ENCODE results near the gene IFNAR2.

Gene IFNAR2

DNA sequence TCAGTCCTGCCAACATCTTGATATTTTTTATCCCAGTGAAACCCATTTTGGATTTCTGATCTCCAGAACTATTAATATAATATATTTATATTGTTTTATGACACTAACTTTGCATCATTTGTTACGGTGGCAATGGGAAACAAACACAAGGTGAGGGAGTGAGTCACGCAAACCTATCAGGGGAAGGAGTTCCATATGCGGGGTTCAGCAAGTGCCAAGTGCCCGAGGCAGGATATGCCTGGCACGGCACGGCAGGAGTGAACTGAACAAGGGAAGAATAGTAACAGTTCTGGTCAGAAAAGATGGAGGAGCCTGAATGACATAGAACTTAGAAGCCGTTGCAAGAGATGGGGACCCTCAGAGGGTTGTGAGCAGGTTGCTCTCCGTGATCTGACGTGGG, 28.7 kb downstream of the IFNAR2 start:
- in situ Hi-C loops (cut with HindIII; ENCODE audit: low pct_ligation_motif_present, low pct_unique_long_range_greater_than_20kb, low sequenced_read_pairs): no loop called here
- DNase-seq: no peak

DNA sequence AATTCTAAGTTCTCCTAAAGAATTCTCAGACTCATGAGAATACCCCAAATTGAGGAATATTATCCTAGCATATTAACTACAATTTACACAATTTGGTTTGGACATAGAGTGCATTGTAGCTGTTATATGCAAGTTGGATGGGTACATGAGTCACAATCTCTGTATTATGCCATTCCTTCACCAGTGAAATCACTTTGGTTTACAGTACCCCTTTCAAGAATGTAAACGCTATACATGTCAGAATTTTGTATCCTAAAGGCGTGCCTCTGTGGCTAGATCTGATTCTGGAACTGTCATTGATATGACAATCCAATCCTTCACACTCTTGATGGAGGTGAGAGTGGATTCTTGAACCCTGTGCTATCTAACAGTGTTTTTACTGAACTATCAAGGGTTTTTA, 29.7 kb downstream of the IFNAR2 start:
- in situ Hi-C loops (cut with HindIII; ENCODE audit: low pct_ligation_motif_present, low pct_unique_long_range_greater_than_20kb, low sequenced_read_pairs): no loop called here
- no peak for DNase-seq

DNA sequence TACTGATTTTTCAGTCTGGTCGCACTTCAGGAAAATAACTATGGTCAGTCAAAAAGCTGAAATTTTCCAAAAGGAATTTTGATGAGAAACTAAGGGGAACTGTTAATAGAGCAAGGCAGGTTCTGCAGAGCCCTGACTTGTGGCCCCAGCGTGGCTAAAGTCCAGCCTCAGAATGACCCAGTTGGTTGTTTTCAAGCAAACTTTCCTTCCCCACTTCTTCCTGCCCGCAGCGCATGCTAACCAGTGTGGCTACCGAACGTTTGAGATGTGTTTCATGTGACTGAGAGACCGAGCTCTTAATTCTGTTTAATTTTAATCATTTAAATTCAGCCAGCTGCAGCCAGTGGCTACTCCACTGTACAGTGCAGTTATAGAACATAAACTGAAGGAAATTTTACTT, 30.3 kb downstream of the IFNAR2 start:
- in situ Hi-C loops (cut with HindIII; ENCODE audit: low pct_ligation_motif_present, low pct_unique_long_range_greater_than_20kb, low sequenced_read_pairs): no loop called here
- DNase-seq: no peak

DNA sequence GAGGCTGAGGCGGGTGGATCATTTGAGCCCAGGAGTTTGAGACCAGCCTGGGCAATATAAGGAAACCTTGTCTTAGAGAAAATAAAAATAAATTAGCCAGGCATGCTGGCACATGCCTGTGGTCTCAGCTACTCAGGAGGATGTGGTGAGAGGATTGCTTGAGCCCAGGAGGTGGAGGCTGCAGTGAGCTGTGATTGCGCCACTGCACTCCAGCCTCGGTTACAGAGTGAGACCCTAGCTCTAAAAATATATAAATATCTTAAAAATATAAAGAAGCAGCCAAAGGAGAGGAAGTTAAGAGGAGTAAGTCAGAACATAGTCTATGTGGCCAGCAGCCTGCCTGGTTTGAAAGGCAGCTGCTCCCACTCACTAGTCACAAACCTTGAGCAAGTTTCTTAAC, 31.9 kb downstream of the IFNAR2 start:
- in situ Hi-C loops (cut with HindIII; ENCODE audit: low pct_ligation_motif_present, low pct_unique_long_range_greater_than_20kb, low sequenced_read_pairs): no loop called here

DNA sequence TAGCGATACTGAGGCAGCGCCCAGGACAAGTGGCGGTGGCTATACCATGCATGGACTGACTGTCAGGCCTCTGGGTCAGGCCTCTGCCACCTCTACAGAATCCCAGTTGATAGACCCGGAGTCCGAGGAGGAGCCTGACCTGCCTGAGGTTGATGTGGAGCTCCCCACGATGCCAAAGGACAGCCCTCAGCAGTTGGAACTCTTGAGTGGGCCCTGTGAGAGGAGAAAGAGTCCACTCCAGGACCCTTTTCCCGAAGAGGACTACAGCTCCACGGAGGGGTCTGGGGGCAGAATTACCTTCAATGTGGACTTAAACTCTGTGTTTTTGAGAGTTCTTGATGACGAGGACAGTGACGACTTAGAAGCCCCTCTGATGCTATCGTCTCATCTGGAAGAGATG, 33.2 kb downstream of the IFNAR2 start:
- in situ Hi-C loops (cut with HindIII; ENCODE audit: low pct_ligation_motif_present, low pct_unique_long_range_greater_than_20kb, low sequenced_read_pairs): no loop called here
- DNase-seq: no peak

More for the DNA sequence above, 31.9 kb downstream of the IFNAR2 start:
- peak; percentile 38 for DNase-seq

DNA sequence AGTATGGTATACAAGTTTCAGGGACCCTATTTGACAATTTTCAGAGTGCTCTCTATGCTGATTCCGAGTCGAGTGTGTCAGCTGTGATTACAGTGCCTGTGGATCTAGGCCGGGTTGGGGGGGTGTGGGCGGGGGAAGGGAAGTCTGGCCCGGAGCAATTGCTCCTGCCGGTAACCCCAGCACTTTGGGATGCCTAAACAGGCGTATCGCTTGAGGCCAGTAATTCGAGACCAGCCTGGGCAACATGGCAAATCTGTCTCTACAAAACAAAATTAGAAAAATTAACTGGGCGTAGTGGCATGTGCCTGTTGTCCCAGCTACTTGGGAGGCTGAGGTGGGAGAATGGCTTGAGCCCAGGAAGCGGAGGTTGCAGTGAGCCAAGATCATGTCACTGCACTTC, 34.8 kb downstream of the IFNAR2 start:
- in situ Hi-C loops (cut with HindIII; ENCODE audit: low pct_ligation_motif_present, low pct_unique_long_range_greater_than_20kb, low sequenced_read_pairs): no loop called here
- DNase-seq: no peak

DNA sequence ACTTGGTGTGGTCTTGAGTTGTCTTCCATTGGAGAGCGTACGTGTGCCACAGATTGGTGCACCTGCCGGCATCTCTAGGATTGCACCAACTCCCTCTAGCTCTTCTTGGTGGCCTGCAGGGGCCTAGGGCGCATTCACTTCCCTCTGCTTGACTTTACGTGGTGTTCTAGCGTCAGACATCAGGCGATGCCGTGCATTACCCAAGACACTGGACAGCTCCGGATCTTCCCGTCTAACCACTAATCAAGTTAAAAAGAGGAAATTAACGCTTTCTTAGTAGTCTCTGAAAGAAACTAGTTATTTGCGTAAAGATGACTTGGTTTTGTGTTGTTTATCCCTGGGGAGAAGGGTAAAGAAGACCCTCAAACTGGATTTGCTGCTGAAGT, 35.9 kb downstream of the IFNAR2 start:
- DNase-seq: no peak
- in situ Hi-C loops (cut with HindIII; ENCODE audit: low pct_ligation_motif_present, low pct_unique_long_range_greater_than_20kb, low sequenced_read_pairs): no loop called here

DNA sequence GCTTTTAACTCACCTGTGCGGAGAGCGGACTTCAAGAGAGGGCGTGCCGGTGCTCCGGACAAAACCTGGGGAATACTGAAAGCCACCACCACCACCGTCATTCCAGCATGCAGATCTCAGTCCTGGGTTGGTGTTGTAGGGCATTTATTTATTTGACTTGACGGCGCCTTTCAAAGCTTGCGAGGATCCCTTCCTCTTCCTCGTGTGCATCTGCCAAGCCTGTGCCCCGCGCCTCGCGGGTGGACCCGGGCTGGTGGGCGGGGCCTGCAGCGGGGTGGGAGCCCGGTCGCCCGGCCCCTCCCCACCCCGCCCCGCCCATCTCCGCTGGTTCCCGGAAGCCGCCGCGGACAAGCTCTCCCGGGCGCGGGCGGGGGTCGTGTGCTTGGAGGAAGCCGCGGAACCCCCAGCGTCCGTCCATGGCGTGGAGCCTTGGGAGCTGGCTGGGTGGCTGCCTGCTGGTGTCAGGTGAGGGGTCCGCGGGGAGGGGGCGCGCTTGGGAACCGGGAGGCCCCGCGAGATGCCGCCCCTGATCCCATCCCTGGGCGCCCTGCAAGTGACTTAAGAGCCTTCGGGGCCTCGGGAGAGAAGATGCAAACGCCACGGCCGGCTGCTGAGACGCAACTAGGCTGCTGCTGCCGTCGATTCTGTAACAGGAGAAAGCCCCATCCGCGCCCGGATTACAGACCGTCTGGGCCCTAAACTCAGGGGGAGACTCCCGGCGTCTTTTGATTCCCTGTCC, 36.5 kb downstream of the IFNAR2 start, which contains the start of gene IL10RB:
Gene IL10RB (plus strand): TSS at position 318 of the 739 bp plus-strand sequence. CDS start 99 bp downstream, at position 417.
- DNase-seq: peak; percentile 53
- in situ Hi-C loops (cut with HindIII; ENCODE audit: low pct_ligation_motif_present, low pct_unique_long_range_greater_than_20kb, low sequenced_read_pairs): no loop called here

DNA sequence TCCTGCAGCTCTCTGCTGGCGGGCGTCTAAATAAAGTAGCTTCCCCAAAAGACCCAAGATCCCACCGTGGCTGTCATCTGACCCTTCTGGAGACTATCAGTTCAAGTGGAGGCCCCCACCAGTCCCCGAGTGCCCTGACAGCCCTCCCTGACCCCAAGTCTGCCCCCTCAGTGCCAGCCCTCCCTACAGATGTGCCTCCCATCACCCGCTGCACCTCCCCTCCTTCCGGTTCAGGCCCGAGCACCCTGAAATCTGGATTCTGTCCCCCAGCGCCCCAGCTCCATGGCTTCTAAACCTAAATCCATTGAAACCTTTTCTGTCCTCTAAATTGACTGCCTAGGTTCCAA, 37.0 kb downstream of the IFNAR2 start:
- no peak for DNase-seq
- in situ Hi-C loops (cut with HindIII; ENCODE audit: low pct_ligation_motif_present, low pct_unique_long_range_greater_than_20kb, low sequenced_read_pairs): no loop called here

DNA sequence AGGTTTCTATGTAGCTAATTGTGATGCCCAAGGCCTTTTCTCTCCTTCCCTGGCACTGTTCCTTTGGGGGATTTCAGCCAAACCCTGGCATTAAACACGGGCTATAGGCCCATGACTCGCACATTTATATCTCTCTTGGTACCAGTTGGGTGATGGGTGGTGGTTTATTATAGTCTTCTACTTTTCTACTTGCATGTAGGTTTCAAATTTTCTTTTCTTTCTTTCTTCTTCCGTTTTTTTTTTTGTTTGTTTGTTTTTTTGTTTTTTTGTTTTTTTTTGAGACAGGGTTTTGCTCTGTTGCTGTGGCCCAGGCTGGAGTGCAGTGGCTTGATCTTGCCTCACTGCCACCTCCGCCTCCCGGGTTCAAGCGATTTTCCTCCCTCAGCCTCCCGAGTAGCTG, 37.5 kb downstream of the IFNAR2 start:
- in situ Hi-C loops (cut with HindIII; ENCODE audit: low pct_ligation_motif_present, low pct_unique_long_range_greater_than_20kb, low sequenced_read_pairs): no loop called here
- no peak for DNase-seq

DNA sequence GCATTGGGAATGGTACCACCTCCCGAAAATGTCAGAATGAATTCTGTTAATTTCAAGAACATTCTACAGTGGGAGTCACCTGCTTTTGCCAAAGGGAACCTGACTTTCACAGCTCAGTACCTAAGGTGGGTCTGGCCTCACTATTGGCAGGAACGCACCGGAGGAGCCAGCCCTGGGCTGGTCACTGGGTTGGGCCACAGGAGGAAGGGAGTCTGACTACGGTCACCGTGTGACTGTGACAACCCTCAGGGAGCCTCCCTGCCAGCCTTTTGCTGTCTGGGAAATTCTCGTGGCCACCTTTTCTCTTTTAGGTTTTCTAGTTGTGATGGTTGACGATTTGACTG, 38.6 kb downstream of the IFNAR2 start:
- DNase-seq: no peak
- in situ Hi-C loops (cut with HindIII; ENCODE audit: low pct_ligation_motif_present, low pct_unique_long_range_greater_than_20kb, low sequenced_read_pairs): no loop called here

DNA sequence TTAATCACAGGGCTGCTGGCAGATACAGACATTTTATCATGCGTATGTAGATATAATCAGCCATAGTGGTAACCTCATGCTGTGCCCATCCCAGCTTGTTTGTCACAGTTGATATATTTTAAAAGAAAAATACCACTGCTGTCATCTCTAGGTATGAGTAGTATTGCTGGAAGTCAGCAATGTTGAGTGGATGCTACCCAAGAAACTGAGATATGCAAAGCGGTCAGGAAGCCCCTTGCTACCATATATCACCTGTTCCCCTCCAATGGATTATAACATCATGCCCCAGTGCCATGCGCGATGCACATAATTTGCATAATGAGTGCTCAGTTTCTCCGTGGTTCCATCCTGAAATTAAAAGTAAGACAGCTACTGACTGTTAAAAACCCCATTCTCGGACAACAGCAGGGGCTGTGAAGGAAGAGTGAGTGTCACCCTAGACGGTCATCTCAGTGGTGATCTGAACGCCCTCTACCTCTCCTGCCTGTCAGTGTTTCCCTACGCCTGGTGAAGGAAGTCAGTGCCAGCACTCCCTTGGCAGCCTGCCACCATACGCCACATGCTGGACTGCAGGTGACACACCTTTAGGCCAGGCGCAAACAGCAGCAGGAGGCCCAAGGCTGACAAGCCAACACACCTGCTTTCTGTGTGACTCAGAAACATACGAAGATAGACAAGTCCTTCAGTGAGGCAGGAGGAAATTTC, 39.2 kb downstream of the IFNAR2 start:
- in situ Hi-C loops (cut with HindIII; ENCODE audit: low pct_ligation_motif_present, low pct_unique_long_range_greater_than_20kb, low sequenced_read_pairs): no loop called here

DNA sequence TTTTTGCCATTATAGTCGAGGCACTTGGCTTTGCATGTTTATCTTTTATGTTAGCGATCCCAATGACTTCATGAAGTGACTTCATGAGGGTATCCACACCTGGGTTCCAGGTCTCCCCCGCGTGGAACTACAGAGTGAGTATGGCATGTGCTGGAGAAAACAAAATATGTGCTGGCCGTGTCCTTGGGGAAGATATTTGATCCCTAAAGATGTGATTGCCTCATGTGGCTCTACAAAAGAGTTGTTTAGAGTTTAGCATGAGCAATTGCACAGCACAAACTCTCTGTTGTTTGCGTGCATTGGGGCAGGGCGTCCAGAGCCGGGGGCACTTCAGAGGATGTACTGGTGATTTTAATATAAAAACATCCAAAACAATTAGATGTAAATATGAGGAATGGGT, 41.2 kb downstream of the IFNAR2 start:
- in situ Hi-C loops (cut with HindIII; ENCODE audit: low pct_ligation_motif_present, low pct_unique_long_range_greater_than_20kb, low sequenced_read_pairs): no loop called here

More for the DNA sequence above, 39.2 kb downstream of the IFNAR2 start:
- no peak for DNase-seq

DNA sequence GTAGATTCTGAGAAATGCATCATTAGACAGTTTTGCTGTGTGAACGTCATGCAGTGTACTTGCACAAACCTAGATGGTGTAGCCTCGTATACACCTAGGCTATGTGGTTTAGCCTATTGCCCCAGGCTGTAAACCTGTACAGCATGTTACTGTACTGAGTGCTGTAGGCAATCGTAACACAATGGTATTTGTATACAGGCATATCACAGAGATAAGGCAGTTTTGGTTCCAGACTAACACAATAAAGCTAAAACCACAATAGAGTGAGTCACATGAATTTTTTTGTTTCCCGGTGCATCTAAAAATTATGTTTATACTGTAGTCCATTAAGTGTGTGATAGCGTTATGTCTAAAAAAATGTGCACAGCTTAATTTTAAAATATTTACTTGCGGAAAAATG, 43.3 kb downstream of the IFNAR2 start:
- DNase-seq: no peak
- in situ Hi-C loops (cut with HindIII; ENCODE audit: low pct_ligation_motif_present, low pct_unique_long_range_greater_than_20kb, low sequenced_read_pairs): no loop called here

More for the DNA sequence above, 41.2 kb downstream of the IFNAR2 start:
- no peak for DNase-seq

DNA sequence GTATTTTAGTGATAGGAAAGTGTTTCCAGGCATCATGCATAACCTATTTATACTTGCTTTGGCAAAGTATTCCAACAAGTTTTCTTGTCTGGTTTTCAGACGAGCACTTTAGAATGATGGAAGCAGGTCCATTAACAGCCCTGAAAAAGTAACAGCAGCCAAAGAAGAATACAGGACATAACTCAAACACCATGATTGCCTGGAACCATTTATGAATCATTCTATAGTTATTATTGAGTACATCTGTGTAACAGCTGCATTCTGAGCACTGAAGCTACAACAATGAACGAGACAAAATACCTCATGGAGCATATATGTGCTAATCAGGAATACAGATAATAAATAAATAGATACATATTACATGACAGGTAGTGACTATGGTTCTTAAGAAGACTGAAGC, 49.0 kb downstream of the IFNAR2 start:
- in situ Hi-C loops (cut with HindIII; ENCODE audit: low pct_ligation_motif_present, low pct_unique_long_range_greater_than_20kb, low sequenced_read_pairs): no loop called here
- no peak for DNase-seq

DNA sequence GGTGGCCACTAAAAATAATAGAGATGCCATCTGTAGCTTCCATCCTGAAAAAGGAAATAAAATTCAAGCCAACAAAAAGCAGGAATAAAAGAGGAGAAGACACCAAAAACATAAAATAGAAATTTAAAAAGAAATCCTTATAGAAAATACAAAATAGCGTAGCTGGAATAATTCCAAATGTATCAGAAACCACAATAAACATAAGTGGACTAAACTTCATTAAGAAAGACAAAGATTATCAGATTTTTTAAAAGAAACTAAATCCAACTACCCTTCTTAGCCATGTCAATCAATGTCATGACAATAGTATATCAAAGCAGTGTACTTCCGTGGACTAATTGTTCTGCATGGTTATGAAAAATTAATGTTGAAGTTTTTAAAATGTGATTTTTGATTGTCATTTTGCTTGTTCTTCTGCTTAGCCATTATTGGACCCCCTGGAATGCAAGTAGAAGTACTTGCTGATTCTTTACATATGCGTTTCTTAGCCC, 49.6 kb downstream of the IFNAR2 start:
- DNase-seq: no peak
- in situ Hi-C loops (cut with HindIII; ENCODE audit: low pct_ligation_motif_present, low pct_unique_long_range_greater_than_20kb, low sequenced_read_pairs): no loop called here
